T-helper 2 cell treated with Interferon-gamma antibody and Interleukin-4, amounts not matched to agents 5 μg/mL and 100 μg/mL, for 36 hours (primary cell): ENCODE measurements around the gene CAMTA1.

Experiments
- DNase-seq: peaks from one replicate; pipeline ENCODE4 v3.0.0; 2021; ENCODE audit warnings: low spot score
- H3K27ac Mint-ChIP-seq: one replicate; pipeline ENCODE4 v1.8.0; 2021; ENCODE audit warnings: mild to moderate bottlenecking, mixed read lengths
- H3K27me3 Mint-ChIP-seq: one replicate; pipeline ENCODE4 v1.8.0; 2021; ENCODE audit warnings: low read depth, mixed read lengths
- H3K36me3 Mint-ChIP-seq: one replicate; pipeline ENCODE4 v1.8.0; 2021; ENCODE audit warnings: low read depth, mixed read lengths
- H3K4me1 Mint-ChIP-seq: one replicate; pipeline ENCODE4 v1.8.0; 2021; ENCODE audit warnings: low read depth, mixed read lengths
- H3K4me3 Mint-ChIP-seq: one replicate; pipeline ENCODE4 v1.8.0; 2022; ENCODE audit warnings: mild to moderate bottlenecking, moderate library complexity, mixed read lengths
- H3K9me3 Mint-ChIP-seq: one replicate; pipeline ENCODE4 v1.8.0; 2021; ENCODE audit warnings: mixed read lengths

CAMTA1 gene

DNA sequence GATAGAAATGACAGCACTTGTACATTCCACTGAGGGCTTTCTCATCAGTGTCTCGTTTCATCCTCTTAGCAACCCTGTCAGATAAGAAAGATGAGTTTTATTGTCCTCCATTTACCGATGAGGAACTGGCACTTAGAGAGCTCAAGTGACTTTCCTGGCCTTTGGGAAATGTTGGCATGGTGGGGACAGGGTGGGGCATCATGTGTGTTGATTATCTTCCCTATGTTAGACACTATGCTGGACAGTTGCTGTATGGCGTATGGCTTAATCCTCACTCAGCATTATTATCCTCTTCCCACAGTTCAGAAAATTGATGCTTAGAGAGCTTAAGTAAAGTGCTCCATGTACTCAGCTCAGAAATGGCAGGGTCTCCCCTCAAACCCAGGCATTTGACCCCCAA lies 163.2 kb downstream of the CAMTA1 start:
- Mint-ChIP-seq H3K27me3 (no peaks in the 10 kb centered on the region), H3K9me3 (no peaks in the 10 kb centered on the region), H3K36me3 (no peaks in the 10 kb centered on the region), H3K27ac (no peak overlapping the region), H3K4me1 (no peaks in the 10 kb centered on the region), H3K4me3 (no peak overlapping the region)
- no peak for DNase-seq

DNA sequence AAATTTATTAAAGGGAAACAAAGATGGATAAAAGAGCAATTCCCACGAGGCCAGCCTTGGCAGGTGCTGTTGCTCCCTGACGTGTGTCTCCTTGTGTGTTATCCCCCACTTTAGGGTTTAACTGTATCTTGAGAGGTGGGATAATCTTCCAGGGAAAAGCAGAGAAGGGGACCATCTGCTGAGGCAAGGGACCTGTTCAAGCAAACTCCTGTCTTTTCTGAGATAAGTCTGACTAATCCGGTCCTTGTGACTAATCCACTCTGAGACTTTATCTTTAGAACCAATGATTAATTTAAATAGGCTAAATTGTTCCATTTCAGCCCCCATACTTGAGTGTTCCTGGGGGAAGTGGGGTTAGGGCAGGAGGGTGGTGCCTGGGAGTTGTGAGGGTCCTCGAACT lies 163.6 kb downstream of the CAMTA1 start:
- Mint-ChIP-seq H3K27me3 (no peaks in the 10 kb centered on the region), H3K4me3 (no peak overlapping the region), H3K36me3 (no peaks in the 10 kb centered on the region), H3K4me1 (no peaks in the 10 kb centered on the region), H3K9me3 (no peaks in the 10 kb centered on the region), H3K27ac (no peak overlapping the region)
- no peak for DNase-seq

DNA sequence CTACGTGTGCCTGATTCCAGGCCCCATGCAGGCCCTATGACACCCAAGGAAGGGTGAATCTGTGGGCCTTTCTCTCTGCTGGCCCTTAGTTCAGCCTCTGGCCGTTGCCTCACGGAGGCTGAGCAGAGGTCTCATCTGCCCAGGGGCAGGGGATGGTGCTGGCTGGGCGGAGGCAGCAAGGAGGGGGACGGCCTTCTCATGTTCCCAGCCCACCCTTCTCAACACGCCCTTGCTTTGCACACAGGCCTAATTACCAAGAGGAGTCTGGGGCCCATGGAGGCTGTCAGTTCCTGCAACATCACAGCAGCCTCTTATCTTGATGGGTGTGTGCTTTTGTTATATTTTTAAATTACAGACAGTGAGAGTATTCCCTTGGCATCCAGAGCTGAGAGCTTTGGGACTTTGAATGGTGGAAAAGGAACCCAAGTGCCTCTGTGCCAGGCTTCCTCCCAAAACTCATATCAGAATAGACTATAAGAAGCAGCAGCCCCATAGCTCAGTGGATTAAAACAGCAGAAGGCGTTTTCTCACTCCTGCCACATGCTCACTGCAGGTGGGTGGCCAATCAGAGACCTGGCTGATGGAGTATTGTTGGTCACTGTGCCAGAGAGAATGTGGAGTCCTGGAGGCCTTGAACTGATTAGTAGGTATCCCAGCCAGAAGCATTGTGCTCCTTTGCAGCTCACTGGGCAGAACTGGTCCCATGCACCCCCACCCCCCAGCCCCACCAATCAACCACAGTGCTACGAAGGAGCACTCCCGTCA lies 164.9 kb downstream of the CAMTA1 start:
- DNase-seq = no peak
- Mint-ChIP-seq H3K4me1 (no peaks in the 10 kb centered on the region), H3K27ac (no peak overlapping the region), H3K27me3 (no peaks in the 10 kb centered on the region), H3K4me3 (no peak overlapping the region), H3K9me3 (no peaks in the 10 kb centered on the region), H3K36me3 (no peaks in the 10 kb centered on the region)

DNA sequence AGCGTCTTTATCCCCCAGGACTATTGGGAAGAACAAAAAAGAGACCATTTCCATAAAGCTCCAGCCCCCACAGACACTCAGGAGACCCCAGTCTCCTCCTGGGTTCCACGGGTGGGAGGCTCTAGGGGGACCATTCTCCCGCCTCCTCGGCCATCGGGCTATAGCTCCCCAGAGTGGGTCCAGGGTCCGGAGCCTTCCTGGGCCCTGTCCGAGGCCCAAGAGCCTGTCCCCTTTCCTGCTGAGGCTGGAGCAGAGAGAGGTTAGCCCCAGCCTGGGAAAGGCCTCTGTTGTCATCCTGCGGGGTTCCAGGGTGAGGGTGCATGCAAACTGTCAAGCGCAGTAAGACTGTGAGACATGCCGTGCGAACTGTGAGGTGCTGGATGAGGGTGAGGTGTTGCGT lies 166.3 kb downstream of the CAMTA1 start:
- no peaks in the 10 kb centered on the region for H3K9me3 Mint-ChIP-seq
- H3K4me3 Mint-ChIP-seq = no peak overlapping the region
- no peak for DNase-seq
- no peaks in the 10 kb centered on the region for H3K4me1 Mint-ChIP-seq
- H3K36me3 Mint-ChIP-seq = no peaks in the 10 kb centered on the region
- no peak overlapping the region for H3K27ac Mint-ChIP-seq
- H3K27me3 Mint-ChIP-seq = no peaks in the 10 kb centered on the region

DNA sequence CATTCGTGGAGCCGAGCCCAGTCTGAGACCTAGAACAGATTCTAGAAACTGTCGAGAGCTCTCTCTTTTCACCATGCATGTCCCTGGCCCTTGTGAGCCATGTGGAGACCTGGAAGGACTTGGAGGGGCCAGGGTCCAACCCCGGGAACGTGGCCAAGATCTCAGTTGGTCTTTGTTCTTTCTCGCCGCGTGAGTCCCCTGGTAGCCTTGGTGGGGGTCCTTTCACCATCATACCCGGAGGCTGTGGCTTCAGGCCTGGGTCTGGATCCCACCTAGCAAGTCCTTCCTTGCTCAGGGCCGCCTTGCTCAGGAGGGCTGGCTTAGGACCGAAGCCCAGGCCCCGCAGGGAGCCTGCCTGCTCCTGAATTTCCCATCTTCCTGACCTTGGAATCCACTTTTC lies 168.0 kb downstream of the CAMTA1 start:
- no peak for DNase-seq
- H3K36me3 Mint-ChIP-seq = no peaks in the 10 kb centered on the region
- H3K27ac Mint-ChIP-seq = no peak overlapping the region
- no peaks in the 10 kb centered on the region for H3K4me1 Mint-ChIP-seq
- no peak overlapping the region for H3K4me3 Mint-ChIP-seq
- H3K9me3 Mint-ChIP-seq = no peaks in the 10 kb centered on the region
- no peaks in the 10 kb centered on the region for H3K27me3 Mint-ChIP-seq

DNA sequence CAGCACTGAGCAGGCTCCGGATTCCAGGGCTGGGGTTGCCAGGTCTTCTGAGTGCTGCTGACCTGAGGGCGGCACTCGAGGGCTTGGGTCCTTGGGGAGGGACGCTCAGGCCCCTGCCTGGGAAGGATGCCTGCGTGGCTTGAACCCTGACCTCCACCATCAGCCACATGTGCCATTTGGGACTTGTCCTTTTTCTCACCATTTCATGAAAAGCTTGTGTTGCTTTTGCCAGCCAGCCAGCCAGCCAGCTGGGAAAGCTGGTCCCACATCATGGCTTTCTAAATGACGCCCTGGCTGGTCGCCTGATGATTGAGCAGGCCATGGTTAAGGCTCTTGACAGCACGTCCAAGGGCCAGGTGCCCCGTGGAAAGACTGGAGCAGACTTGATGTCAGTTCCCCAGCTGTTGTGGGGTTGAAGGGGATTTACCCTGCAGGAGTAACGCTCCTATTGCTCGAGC lies 168.7 kb downstream of the CAMTA1 start:
- H3K4me3 Mint-ChIP-seq = no peak overlapping the region
- no peak for DNase-seq
- no peaks in the 10 kb centered on the region for H3K9me3 Mint-ChIP-seq
- no peaks in the 10 kb centered on the region for H3K4me1 Mint-ChIP-seq
- no peaks in the 10 kb centered on the region for H3K27me3 Mint-ChIP-seq
- H3K27ac Mint-ChIP-seq = no peak overlapping the region
- no peaks in the 10 kb centered on the region for H3K36me3 Mint-ChIP-seq

DNA sequence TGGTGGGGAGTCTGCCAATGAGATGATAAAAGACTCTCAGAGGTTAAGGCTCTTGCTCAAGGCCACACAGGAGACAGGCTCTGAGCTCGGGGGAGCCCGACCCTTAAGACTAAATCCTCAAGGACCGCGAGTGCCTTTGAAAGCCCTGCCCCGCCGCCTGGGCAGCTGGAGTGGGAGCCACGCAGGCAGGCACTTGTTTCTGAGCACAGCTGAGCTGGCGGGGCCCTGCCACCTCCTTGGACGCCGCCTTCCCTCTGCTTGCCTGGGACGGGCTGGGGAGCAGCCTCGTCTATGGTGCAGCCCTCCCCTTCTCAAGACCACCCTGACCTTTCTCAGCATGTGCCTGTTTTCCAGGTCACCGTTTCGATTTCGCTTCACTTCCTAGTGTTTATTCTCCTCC lies 169.3 kb downstream of the CAMTA1 start:
- Mint-ChIP-seq H3K27me3 (no peaks in the 10 kb centered on the region), H3K4me3 (no peak overlapping the region), H3K9me3 (no peaks in the 10 kb centered on the region), H3K27ac (no peak overlapping the region), H3K36me3 (no peaks in the 10 kb centered on the region), H3K4me1 (no peaks in the 10 kb centered on the region)
- no peak for DNase-seq

DNA sequence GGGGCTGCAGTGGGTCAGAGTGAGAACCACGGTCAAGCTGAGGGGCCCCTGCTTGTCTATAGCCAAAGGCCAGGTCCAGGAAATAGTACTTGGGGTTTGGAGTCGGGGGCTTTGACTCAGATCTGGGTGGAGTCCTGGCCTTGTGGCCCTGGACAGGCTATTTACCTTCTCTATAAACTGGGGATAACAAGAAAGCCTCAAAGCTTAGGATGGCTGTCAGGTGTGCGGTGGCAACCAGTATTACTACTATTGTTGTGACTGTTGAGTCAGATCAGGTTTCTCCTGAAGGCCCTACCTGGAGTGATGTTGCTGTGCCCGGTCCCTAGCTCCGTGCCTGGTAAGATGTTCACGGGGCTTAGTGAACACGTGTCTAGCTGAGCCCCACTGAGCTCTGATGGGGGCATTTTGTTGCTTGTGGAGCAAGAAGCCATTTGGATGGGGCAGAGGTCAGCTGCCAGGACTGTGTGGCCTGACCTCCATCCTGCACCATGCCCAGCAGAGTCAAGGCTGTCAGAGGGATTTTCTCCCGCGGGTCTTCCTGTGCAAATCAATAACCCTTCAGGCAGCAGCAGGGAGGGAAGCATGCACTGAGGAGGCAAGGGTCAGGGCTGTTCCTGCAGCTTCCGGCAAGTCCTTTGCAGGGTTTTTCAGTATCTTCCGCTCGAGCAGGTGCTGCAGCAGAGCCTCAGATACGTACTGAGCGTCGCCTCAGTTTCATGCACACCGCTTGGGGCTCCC lies 170.3 kb downstream of the CAMTA1 start:
- H3K27me3 Mint-ChIP-seq = peaks cover under 1% of the 10 kb centered on the region
- no peak overlapping the region for H3K4me3 Mint-ChIP-seq
- H3K4me1 Mint-ChIP-seq = no peaks in the 10 kb centered on the region

DNA sequence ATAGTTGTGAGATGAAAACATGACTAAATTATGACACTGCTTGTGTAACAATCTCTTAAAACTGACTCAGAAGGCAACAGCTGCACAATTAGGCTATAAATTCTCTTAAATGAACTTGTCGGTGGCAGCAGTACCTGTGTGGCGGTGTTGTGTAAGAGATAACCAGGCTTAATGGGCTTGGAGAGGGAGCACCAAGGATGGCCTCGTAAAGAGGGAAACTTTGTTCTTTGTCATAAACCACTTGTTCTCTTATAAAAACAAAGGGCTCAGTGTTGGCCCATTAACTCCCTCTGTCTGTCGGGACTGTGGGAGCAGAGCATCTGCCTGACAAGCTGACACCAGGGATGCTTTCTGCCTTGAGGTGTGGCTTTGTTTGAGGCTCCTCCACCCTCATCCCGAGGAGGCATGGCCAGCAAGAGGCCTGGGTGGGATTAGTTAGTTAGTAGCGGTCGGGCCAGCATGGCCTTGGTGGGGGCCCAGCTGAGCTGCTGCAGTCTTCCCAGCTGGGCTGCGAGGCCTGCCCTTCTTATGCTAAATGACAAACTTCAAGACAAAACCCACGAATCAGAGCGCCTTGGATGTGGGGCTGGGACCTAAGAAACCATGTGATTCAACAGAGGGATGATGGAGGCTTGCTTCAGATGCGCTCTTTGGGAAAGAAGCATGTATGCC lies 171.4 kb downstream of the CAMTA1 start:
- Mint-ChIP-seq H3K9me3 (no peaks in the 10 kb centered on the region), H3K4me1 (no peaks in the 10 kb centered on the region), H3K27me3 (peaks cover 8% of the 10 kb centered on the region), H3K36me3 (no peaks in the 10 kb centered on the region), H3K27ac (no peak overlapping the region), H3K4me3 (no peak overlapping the region)
- DNase-seq = no peak

More for the DNA sequence above, 170.3 kb downstream of the CAMTA1 start:
- H3K27ac Mint-ChIP-seq = no peak overlapping the region
- no peaks in the 10 kb centered on the region for H3K36me3 Mint-ChIP-seq
- DNase-seq = no peak
- H3K9me3 Mint-ChIP-seq = no peaks in the 10 kb centered on the region

DNA sequence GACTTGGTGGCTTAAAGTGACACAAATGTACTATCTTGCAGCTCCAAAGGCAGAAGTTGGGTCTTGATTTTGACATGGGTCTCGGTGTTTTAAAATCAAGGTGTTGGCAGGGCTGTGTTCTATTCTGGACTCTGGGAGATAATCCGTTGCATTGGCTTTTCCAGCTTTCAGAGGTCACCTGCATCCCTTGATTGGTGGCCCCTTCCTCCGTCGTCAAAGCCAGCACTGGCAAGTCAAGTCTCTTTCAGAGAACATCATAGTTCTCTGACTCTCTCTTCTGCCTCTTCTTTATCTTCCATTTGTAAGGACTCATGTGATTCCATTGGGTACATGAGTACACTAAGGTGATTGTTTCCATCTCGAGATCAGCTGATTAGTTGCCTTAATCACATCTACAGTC lies 172.1 kb downstream of the CAMTA1 start:
- no peaks in the 10 kb centered on the region for H3K36me3 Mint-ChIP-seq
- peaks cover 12% of the 10 kb centered on the region for H3K27me3 Mint-ChIP-seq
- H3K4me1 Mint-ChIP-seq = no peaks in the 10 kb centered on the region
- H3K4me3 Mint-ChIP-seq = no peak overlapping the region
- H3K9me3 Mint-ChIP-seq = no peaks in the 10 kb centered on the region
- no peak overlapping the region for H3K27ac Mint-ChIP-seq
- DNase-seq = no peak

DNA sequence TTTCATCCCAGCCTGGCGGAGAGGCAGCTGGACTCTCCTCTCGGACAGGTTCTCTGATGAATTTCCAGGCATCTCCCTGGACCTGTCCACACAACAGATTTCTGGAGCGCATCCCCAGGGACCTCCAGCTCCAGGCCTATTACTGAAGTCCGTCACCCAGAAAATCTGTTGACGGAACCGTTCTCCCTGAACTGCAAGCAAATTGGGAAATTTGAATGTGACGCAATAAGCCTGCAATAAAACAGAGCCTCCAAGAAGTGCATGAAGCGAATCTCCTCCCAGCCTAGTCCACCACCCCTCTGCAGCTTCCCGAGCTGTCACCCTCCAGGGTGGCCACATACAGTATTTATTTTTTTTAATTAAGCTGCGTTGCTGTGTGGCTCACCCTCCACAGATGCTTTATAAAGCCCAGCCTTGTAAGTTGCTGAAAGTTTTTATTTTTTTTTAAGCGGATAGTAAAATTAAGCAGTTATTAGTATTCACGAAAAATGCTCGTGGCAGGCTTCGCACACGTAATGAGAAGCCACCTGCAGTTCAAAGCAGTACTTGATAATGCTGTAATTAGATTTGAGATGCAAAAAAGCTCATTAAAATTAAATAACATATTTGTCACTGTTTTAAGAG lies 173.3 kb downstream of the CAMTA1 start:
- no peak for DNase-seq
- Mint-ChIP-seq H3K27ac (no peak overlapping the region), H3K9me3 (no peaks in the 10 kb centered on the region), H3K4me3 (no peak overlapping the region), H3K36me3 (no peaks in the 10 kb centered on the region), H3K4me1 (peaks cover 2% of the 10 kb centered on the region), H3K27me3 (peaks cover 14% of the 10 kb centered on the region)

DNA sequence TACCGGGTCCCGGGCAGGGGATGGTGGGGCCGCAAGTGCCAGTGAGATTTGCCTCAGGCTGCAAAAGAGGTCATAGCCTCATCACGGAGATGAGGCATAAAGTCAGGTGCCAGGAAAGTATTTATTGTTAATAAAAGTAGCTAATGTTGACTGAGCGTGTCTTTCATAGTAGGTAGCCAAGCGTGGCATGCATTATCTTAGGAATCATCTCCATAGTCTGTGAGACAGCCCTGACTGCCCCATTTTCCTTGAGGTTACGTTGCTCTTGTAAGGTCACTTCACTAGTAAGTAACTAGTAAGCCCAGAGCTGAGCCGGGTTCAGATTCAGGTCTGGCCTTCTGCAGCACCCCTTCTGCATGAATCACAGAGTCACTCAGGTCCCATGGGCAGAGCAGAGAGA lies 174.2 kb downstream of the CAMTA1 start:
- H3K9me3 Mint-ChIP-seq = no peaks in the 10 kb centered on the region
- peaks cover 2% of the 10 kb centered on the region for H3K4me1 Mint-ChIP-seq
- H3K27me3 Mint-ChIP-seq = peaks cover 20% of the 10 kb centered on the region
- H3K27ac Mint-ChIP-seq = no peak overlapping the region
- no peak overlapping the region for H3K4me3 Mint-ChIP-seq
- no peak for DNase-seq
- no peaks in the 10 kb centered on the region for H3K36me3 Mint-ChIP-seq

DNA sequence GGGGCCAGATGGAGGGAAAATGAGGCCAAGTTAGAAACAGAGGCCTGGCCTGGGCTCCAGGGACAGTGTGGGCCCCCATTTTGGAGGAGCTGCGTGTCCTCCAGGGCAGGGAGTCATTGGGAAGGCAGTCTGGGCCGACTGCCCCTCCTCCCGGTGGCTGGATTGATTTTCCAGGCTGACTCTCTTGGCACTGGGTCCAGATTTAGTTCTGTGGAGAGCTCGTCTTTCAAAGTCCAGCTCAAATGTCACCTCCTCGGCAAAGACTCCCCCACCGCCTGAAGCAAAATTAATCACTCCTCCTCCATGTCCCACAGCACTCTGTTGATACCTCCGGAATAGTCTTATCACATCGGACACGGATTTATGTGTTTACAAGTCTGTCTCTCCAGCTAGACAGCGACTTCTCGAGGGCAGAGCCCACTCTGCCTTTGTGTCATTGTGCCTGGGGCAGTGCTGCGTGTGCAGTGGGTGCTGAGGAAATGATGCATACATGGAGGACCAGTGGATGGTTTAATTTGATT lies 175.1 kb downstream of the CAMTA1 start:
- Mint-ChIP-seq H3K4me1 (peaks cover 2% of the 10 kb centered on the region), H3K4me3 (no peak overlapping the region), H3K9me3 (no peaks in the 10 kb centered on the region), H3K27ac (no peak overlapping the region), H3K36me3 (no peaks in the 10 kb centered on the region), H3K27me3 (peaks cover 28% of the 10 kb centered on the region)
- no peak for DNase-seq

DNA sequence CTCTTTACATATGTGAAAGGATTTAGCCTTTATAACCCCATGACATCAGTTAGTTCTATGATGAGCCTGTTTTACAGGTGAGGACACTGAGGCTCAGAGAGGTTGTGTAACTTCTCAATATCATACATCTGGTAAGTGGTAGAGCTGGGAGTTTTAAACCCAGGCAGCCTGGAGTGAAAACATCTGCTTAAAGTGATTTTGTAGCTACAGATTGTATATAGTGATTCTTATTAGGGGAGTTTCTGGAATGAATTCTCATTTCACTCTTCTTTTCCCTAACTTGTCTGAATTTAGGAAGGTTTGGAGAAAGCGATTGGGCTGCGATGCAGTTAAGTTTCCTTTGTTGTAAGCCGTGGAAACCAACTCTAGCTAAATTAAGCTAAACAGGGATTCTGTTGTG lies 175.6 kb downstream of the CAMTA1 start:
- peaks cover 28% of the 10 kb centered on the region for H3K27me3 Mint-ChIP-seq
- H3K9me3 Mint-ChIP-seq = no peaks in the 10 kb centered on the region
- peaks cover 2% of the 10 kb centered on the region for H3K4me1 Mint-ChIP-seq
- DNase-seq = no peak
- H3K27ac Mint-ChIP-seq = no peak overlapping the region
- no peak overlapping the region for H3K4me3 Mint-ChIP-seq
- H3K36me3 Mint-ChIP-seq = no peaks in the 10 kb centered on the region
